Smooth muscle cell of the brain vasculature (primary cell): ENCODE data around the gene UFSP2.

ENCODE experiments used
- DNase-seq: peaks from one replicate; pipeline ENCODE4 v3.0.0-alpha.2; 2012; ENCODE audit warnings: low read depth, low spot score

The UFSP2 gene

DNA sequence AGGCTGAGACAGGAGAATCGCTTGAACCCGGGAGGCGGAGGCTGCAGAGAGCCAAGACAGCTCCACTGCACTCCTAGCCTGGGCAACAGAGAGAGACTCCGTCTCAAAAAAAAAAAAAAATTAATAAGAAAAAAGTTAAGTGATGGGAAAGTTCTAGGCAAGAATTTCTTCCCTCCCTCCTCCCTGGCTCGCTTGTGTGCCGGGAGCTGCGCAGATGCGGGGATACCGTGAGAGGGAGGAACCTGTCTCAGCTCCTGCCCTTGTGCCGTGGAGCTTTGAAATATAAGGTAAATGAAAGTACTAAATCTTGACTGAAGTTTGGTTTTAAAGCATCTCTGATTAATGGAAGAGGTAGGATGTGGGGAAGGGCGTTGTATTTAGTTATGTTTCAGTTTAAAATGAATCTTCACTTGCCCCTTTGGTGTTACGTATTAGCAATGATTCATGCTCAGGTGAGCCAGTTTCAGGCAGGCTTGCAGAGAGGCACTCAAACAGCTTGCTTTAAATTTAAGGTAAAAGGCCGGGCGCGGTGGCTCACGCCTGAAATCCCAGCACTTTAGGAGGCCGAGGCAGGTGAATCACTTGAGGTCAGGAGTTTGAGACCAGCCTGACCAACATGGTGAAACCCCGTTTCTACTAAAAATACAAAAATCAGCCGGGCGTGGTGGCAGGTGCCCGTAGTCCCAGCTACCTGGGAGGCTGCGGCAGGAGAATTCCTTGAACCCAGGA lies 1.4 kb upstream of the UFSP2 start:
- no peak for DNase-seq

DNA sequence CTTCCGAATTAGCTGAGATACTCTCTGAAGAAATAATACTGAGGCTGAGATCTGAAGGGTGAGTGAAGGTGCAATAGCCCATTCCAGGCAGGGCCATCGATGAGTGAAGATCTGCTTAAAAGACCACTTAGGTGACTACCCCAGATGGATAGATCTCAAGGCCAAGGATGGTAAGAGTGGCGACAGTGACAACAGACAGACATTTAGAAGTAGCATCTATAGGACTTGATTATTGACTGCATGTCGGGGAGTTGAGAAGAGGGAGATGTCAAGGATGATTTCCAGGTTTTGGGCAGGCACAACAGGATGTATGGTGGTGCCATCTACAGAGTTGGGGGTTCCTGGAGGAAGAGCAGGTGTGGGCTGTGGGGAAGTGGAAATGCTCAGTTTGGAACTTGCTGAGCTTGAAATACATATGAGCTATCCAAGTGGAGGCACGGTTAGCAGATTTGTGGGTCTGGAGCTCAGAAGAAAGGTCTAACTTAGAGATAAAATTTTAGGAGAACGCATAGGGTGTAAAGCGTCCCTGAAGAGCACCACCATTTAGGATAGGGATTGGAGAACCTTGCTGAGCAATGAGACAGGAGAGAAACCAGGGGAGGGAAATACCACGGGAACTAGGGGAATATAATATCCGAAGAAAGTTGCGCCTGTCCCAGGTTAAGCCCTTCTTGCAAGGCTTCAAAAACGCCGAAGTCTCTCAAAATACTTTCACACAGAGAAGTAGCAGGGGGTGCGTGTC lies 688 bp downstream of the UFSP2 start:
- no peak for DNase-seq

DNA sequence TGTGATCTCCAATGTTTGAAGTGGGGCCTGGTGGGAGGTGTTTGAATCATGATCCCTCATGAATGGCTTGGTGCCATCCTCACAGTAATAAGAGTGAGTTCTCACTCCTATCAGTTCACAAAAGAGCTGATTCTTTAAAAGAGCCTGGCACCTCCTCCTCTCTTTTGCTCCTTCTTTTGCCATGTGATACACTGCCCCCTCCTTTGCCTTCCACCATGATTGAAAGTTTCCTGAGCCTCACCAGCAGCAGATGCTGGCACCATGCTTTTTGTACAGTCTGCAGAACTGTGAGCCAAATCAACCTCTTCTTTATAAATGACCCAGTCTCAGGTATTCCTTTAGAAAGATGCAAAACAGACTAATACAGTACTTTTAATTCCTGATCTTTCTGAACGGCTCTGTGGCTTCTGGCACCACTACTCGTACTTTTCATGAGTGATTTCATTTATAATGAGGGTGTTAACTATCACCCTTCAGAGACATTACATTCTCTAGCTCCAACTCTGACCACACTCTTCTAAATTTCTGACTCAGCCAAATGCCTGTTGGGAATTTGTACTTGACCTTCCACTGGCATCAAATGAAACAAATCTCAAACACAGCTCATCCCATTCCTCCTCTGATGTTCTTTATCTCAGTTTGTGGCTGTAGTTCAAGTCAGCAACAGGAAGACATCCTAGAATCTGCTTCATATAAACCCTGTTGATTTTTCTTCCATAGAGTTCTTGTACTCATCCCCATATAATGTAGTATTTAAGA lies 4.2 kb downstream of the UFSP2 start:
- DNase-seq: no peak

GRCh38 chr4:185416955-185417354 lies 8.8 kb downstream of the UFSP2 start:
- no peak for DNase-seq

DNA sequence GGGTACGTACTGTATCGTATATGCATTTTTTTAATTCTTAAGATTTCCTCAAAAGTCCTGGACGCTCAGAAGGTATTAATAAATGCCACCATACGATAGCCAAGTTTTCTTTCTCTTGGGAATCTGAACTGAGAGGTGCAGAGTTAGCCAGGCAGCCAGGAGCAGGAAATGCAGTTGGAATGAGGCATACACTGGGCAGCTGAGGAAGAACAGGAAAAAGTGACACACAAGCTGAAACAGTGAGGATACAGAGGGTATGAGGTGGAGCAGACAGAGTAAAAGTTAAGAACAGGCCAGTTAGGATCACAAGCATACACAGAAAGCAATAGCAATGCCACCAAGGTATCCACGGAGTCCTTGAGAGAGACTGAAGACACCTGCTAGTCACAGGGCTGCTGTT lies 13.4 kb downstream of the UFSP2 start:
- DNase-seq: no peak

GRCh38 chr4:185411849-185412248 lies 13.9 kb downstream of the UFSP2 start:
- DNase-seq: no peak

DNA sequence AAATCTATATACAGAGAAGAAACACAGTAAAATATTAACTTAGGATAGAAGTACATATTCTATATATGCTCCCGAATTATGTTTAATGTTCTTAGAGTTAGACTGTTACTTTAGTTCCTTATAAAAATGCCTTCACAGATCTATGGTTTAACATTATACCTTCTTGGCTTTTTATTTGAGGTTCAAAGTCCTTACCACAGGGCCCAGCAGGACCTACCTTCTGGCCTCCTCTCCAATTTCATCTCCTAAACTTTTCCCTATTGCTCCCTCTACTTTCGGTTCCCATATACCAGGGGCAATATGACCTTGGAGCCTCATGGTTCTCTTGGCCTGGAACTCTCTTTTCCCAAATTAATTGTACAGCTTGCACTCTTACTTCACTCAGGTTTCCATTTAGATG lies 17.3 kb downstream of the UFSP2 start:
- no peak for DNase-seq

GRCh38 chr4:185405296-185405999 lies 20.3 kb downstream of the UFSP2 start:
- no peak for DNase-seq

GRCh38 chr4:185404031-185404430 lies 21.7 kb downstream of the UFSP2 start:
- DNase-seq: no peak

DNA sequence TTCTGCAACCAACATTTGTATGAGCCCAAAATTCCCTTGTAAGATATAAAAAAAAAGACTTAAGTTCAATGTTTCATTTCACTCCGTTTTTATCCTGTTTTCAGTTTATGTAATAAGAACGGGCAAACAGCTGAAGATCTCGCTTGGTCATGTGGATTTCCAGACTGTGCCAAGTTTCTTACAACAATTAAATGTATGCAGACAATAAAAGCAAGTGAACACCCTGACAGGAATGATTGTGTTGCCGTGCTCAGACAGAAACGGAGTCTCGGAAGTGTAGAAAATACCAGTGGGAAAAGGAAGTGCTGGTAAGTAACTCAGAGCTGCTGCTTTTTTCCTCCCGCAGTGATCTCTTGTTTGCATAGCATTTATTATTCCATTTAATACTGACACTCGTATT lies 26.3 kb downstream of the UFSP2 start:
- no peak for DNase-seq

- DNase-seq: no peak
These were observed 27.1 kb downstream of the UFSP2 start for GRCh38 chr4:185398618-185399017.

DNA sequence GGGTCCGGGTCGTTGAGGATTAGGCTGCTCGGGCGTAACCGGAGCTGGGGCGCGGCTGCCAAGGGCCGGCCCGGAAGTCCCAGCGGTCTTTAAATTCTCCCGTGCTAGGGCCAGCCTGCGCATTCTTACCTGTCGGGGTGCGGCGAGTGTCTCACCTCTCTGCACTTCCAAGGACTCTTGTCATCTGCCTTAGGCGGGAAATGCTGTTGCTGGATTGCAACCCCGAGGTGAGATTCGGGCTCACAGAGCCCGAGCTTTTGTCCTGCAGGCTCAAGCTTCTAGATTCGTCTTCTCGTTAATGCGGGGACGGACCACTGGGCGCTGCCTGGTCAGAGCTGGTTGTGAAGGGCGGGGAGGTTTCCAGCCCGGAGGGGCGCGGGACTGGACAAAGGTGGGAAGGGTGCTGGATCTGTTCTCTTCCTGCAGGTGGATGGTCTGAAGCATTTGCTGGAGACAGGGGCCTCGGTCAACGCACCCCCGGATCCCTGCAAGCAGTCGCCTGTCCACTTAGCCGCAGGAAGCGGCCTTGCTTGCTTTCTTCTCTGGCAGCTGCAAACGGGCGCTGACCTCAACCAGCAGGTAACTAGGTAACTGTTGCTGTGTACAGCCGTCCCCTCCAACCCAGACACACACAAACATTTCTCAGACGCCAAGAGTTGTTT lies 28.9 kb downstream of the UFSP2 start, which contains the start of gene ANKRD37:
Gene ANKRD37 (plus strand): TSS at position 118 of the 662 bp plus-strand sequence. CDS start 83 bp downstream, at position 201.
- peak; percentile 20 for DNase-seq

DNA sequence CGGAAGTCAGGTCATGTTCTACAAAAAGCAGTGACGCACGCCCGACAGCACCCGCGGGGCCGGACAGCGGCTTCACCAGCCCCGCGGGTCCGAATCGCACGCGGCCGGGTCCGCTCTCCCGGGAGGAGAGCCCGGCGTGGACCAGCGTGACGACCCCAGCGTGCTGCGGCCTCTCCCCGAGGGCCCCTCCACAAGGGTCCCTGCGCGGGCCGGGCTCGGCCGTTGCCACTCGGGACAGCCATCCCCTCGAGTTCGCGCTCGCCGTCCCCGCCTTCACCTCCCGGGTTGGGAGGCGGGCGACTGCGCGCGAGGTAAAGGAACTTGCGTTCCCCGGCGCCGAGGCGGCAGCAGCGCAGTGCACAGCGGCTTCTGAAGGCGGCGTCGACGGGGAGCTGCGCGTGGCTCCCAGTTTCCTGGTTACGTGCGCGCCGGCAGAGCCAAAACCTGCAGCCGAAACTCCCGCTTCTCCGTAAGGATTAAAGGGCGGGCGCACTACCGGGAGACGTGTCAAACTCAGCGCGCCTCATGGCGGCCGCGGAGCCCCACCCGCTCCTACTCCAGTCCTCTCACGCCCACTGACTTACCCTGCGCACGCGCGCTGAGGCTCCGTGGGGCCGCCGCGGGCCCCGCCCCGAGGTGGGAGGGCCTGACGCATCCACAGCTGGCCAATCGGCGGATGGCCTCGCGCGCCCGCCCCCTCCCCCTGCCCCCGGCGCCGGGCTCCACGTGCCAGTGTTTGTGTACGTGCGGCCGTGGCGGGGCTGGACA lies 29.6 kb downstream of the UFSP2 start:
- DNase-seq: peak; percentile 89

- DNase-seq: peak; percentile 72
These were observed 30.4 kb downstream of the UFSP2 start, which contains the start of gene LRP2BP for GRCh38 chr4:185395238-185395955. TSS of gene LRP2BP (minus strand) at chr4:185395924. CDS start at chr4:185378186, 17,738 bp downstream.

- no peak for DNase-seq
These were observed 31.1 kb downstream of the UFSP2 start for GRCh38 chr4:185394568-185395237.

GRCh38 chr4:185392156-185392555 lies 33.6 kb downstream of the UFSP2 start:
- DNase-seq: no peak

DNA sequence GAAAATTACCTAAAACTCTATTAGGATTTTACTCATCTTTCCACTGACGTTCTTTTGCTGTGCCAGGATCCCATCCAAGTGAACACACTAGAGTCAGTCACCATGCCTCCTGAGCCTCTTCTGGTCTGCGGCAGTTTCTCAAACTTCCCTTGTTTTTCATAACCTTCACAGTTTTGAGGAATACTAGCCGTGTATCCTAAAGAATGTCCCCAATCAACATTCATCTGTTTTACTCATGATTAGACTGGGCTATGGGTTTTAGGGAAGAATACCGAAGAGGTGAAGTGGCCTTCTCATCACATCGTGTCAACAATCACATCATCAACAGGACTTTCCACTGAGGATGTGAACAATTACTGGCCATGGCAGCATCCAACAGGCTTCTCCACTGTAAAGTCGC lies 34.8 kb downstream of the UFSP2 start:
- DNase-seq: no peak

- no peak for DNase-seq
These were observed 37.8 kb downstream of the UFSP2 start for GRCh38 chr4:185387957-185388356.

DNA sequence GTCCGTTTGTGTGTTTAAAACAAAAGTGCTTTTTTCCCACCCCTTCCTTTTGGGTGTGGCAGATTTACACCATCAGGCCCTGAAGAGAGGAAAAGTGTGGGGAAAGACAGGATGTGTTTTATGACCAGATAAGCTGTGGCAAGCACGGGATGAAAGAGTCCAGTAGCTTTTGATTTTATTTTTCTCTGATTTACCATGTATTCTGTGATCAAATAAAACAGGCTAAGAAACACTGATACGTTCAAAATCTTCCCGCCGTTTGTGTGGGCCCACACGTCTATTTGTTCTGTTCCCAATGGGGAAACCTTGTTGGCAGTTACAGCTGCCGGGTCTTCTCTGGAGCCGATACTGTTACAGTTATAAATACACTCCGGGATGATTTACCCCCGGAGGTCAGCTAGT lies 40.8 kb downstream of the UFSP2 start:
- DNase-seq: no peak
